ENCODE data around the gene KIAA0825. TPM values are rescaled to one million over a fixed set of nuclear protein-coding genes. Genes with fewer than 3 reads are reported as not detected.

Gene KIAA0825
- total RNA-seq, 1 donor from 2014 or later = 2.0 TPM

GRCh38 chr5:94209774-94210355 lies 408.5 kb downstream of the KIAA0825 start:
- TF ChIP-seq, protein P1, sequence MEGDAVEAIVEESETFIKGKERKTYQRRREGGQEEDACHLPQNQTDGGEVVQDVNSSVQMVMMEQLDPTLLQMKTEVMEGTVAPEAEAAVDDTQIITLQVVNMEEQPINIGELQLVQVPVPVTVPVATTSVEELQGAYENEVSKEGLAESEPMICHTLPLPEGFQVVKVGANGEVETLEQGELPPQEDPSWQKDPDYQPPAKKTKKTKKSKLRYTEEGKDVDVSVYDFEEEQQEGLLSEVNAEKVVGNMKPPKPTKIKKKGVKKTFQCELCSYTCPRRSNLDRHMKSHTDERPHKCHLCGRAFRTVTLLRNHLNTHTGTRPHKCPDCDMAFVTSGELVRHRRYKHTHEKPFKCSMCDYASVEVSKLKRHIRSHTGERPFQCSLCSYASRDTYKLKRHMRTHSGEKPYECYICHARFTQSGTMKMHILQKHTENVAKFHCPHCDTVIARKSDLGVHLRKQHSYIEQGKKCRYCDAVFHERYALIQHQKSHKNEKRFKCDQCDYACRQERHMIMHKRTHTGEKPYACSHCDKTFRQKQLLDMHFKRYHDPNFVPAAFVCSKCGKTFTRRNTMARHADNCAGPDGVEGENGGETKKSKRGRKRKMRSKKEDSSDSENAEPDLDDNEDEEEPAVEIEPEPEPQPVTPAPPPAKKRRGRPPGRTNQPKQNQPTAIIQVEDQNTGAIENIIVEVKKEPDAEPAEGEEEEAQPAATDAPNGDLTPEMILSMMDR (IDR thresholded peaks at IDR 0.05; ENCODE audit: unreplicated experiment) = no peak
- Mint-ChIP-seq H3K4me1 (ENCODE audit: unreplicated experiment) (no peaks in the 10 kb centered on the region), H3K36me3 (ENCODE audit: low read depth, unreplicated experiment) (no peaks in the 10 kb centered on the region), H3K27me3 (ENCODE audit: unreplicated experiment) (no peaks in the 10 kb centered on the region), H3K9me3 (ENCODE audit: unreplicated experiment) (no peaks in the 10 kb centered on the region), H3K27ac (ENCODE audit: unreplicated experiment) (no peak overlapping the region), H3K4me3 (ENCODE audit: unreplicated experiment) (no peak overlapping the region)
- no peak for DNase-seq (ENCODE audit: low spot score)

- no peaks in the 10 kb centered on the region for H3K27me3 Mint-ChIP-seq (ENCODE audit: unreplicated experiment)
Observed at GRCh38 chr5:94209272-94209671, 409.1 kb downstream of the KIAA0825 start.

DNA sequence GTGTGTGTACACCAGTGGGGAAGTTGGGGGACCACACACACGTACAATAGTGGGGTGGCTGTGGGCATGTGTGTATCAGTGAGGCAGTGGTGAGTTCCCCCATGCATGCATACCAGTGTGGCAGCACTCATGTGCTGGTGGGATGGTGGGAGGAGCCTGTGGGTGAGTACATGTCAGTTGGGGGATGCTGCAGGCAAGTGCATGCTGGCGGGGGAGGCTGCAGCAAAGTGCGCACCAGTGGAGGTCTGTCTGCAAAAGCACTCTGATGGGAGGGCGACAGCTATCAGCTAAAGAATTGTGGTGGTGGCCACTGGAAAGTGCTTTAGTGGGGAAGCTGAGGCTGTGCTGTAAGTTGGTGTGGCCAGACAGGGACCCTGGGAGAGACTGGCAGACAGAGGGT lies 418.8 kb downstream of the KIAA0825 start:
- no peaks in the 10 kb centered on the region for H3K9me3 Mint-ChIP-seq (ENCODE audit: unreplicated experiment)
- H3K36me3 Mint-ChIP-seq (ENCODE audit: low read depth, unreplicated experiment) = no peaks in the 10 kb centered on the region
- H3K27me3 Mint-ChIP-seq (ENCODE audit: unreplicated experiment) = peaks cover 6% of the 10 kb centered on the region
- TF ChIP-seq, protein P1 (IDR thresholded peaks at IDR 0.05; ENCODE audit: unreplicated experiment) = no peak
- H3K27ac Mint-ChIP-seq (ENCODE audit: unreplicated experiment) = no peak overlapping the region
- H3K4me1 Mint-ChIP-seq (ENCODE audit: unreplicated experiment) = peaks cover 1% of the 10 kb centered on the region
- no peak for DNase-seq (ENCODE audit: low spot score)
- no peak overlapping the region for H3K4me3 Mint-ChIP-seq (ENCODE audit: unreplicated experiment)

More at GRCh38 chr5:94209272-94209671, 409.1 kb downstream of the KIAA0825 start:
- DNase-seq (ENCODE audit: low spot score) = no peak
- Mint-ChIP-seq H3K4me1 (ENCODE audit: unreplicated experiment) (no peaks in the 10 kb centered on the region), H3K27ac (ENCODE audit: unreplicated experiment) (no peak overlapping the region), H3K36me3 (ENCODE audit: low read depth, unreplicated experiment) (no peaks in the 10 kb centered on the region), H3K9me3 (ENCODE audit: unreplicated experiment) (no peaks in the 10 kb centered on the region), H3K4me3 (ENCODE audit: unreplicated experiment) (no peak overlapping the region)
- TF ChIP-seq, protein P1 (IDR thresholded peaks at IDR 0.05; ENCODE audit: unreplicated experiment) = no peak

- Mint-ChIP-seq H3K36me3 (ENCODE audit: low read depth, unreplicated experiment) (no peaks in the 10 kb centered on the region), H3K4me3 (ENCODE audit: unreplicated experiment) (no peak overlapping the region), H3K4me1 (ENCODE audit: unreplicated experiment) (peaks cover 14% of the 10 kb centered on the region), H3K9me3 (ENCODE audit: unreplicated experiment) (no peaks in the 10 kb centered on the region), H3K27me3 (ENCODE audit: unreplicated experiment) (peaks cover 6% of the 10 kb centered on the region), H3K27ac (ENCODE audit: unreplicated experiment) (no peak overlapping the region)
- TF ChIP-seq, protein P1 (IDR thresholded peaks at IDR 0.05; ENCODE audit: unreplicated experiment) = no peak
- DNase-seq (ENCODE audit: low spot score) = no peak
Observed at GRCh38 chr5:94197970-94198369, 420.4 kb downstream of the KIAA0825 start.

- Mint-ChIP-seq H3K4me1 (ENCODE audit: unreplicated experiment) (peaks cover 14% of the 10 kb centered on the region), H3K36me3 (ENCODE audit: low read depth, unreplicated experiment) (no peaks in the 10 kb centered on the region), H3K27ac (ENCODE audit: unreplicated experiment) (no peak overlapping the region), H3K4me3 (ENCODE audit: unreplicated experiment) (no peak overlapping the region), H3K9me3 (ENCODE audit: unreplicated experiment) (no peaks in the 10 kb centered on the region), H3K27me3 (ENCODE audit: unreplicated experiment) (peaks cover 6% of the 10 kb centered on the region)
- no peak for DNase-seq (ENCODE audit: low spot score)
- TF ChIP-seq, protein P1 (IDR thresholded peaks at IDR 0.05; ENCODE audit: unreplicated experiment) = no peak
Observed at GRCh38 chr5:94196953-94197352, 421.5 kb downstream of the KIAA0825 start.
